ENCODE measurements around the gene CFAP74.
"Not testable (repeated sequence)": the region's sequence is repeated elsewhere in the genome, so short reads cannot be mapped to it uniquely, and the experiment has no call there.

Gene CFAP74

DNA sequence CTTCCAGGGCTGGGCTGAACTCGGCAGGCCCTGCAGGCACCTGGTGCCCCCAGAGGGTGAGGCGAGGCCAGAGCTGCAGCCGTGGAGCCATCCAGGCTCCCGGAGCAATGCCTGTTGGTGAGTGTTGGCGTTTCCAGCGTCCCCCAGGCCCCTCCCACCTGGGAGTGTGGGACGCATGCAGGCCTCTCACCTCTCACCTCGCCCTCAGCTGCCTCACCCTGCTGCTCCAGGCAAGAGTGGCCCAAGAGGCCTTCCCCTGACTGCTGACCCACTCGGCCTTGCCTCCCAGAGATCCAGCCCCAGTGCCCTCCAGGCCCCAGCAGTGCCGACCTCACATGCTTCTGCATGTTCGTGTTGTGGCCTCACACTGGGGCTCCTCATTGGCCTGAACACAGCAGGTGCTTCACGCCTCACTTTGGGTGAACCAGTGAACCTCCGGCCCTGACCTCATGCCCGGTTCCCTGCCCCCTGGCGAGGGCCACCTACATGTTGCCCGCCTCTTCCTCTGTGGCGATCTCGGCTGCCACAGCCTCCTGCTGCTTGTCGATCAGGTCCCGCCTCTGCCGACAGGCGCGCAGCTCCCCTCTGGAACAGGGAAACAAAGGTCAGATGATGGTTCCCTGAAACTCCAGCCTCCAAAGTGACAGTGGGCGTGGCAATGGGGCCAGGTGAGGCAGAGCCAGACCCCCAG, 17.0 kb downstream of the CFAP74 start:
- no peak for DNase-seq (ENCODE audit: low spot score)
- Histone ChIP-seq H3K27ac (no peak overlapping the region), H3K4me3 (no peak overlapping the region)
- TF ChIP-seq CTCF (IDR thresholded peaks at IDR 0.05), result no peak

DNA sequence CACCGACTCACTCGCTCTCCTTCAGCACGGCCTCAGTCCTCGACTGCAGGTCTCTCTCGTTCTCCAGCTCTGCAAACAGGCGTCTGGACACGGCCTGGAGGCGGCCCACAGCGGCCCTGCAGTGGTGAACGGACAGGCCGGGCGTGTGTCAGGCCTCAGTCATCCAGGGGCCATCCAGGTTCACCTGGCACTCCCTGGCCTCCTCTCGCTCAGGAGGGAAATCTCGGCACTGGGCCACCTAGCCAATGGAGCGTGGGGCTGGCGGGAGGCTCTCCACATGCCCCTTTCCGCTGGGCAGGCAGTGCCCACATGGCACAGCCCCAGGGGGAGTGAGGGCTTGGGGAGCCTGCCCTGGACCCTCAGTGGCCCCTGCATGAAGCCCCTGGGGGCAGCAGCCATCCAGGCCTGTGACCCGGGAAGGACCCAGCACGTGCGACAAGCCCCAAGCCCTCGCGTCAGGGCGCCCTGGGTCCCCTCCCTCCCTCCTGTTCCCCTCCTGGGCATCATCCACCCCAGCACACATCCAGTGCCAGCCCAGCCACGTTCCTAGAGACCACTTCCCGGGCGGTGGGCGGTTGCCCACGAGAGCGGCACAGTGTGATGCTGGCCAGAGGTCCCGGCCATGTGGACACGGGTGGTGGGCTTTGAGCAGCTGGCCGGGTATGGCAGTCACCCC, 18.1 kb downstream of the CFAP74 start:
- no peak overlapping the region for H3K4me3 ChIP-seq
- DNase-seq (ENCODE audit: low spot score), result no peak
- TF ChIP-seq CTCF (IDR thresholded peaks at IDR 0.05), result no peak
- H3K27ac ChIP-seq, result no peak overlapping the region

DNA sequence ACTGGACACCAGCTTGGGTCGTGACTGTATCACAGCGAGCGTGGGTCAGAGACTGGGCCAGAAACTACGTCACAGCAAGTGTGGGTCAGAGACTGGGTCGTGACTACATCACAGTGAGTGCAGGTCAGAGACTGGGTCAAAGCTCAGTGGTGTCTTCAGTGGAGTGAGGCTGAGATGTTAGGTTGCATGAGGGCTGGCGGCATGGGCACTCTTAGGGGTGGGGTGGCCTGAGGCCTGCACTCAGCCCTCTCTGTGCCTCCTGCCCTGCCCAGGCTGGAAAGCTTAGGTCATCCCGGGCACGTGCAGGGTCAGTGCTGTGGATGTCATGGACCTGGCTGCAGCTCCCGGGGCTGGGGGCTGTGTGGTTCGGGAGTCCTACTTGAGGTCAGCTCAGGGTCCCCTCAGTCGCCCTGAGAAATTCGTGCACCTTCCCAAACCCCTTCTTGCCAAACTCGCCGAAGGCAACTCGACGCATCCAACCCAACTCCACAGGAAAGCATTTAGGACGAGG, 19.0 kb downstream of the CFAP74 start:
- Histone ChIP-seq H3K4me3 (no peak overlapping the region), H3K27ac (no peak overlapping the region)
- no peak for TF ChIP-seq CTCF (IDR thresholded peaks at IDR 0.05)
- no peak for DNase-seq (ENCODE audit: low spot score)

- DNase-seq (ENCODE audit: low spot score), result no peak
Measured at GRCh38 chr1:1982379-1983232, 21.0 kb downstream of the CFAP74 start.

GRCh38 chr1:1981631-1982327, 21.8 kb downstream of the CFAP74 start:
- H3K27ac ChIP-seq; H3K4me3 ChIP-seq; DNase-seq (ENCODE audit: low spot score): not testable (repeated sequence)

More at GRCh38 chr1:1982379-1983232, 21.0 kb downstream of the CFAP74 start:
- TF ChIP-seq CTCF (IDR thresholded peaks at IDR 0.05), result no peak
- no peak overlapping the region for H3K4me3 ChIP-seq
- H3K27ac ChIP-seq, result no peak overlapping the region

GRCh38 chr1:1981142-1981500, 22.5 kb downstream of the CFAP74 start:
- no peak for TF ChIP-seq CTCF (IDR thresholded peaks at IDR 0.05)
- no peak for DNase-seq (ENCODE audit: low spot score)
- Histone ChIP-seq H3K4me3 (no peak overlapping the region), H3K27ac (no peak overlapping the region)

Data from coronary artery (tissue), 2 donors.